Esophagus muscularis mucosa (tissue), 4 donors: Measurements from ENCODE around the gene PRSS38. TPM values are rescaled to one million over a fixed set of nuclear protein-coding genes. Genes with fewer than 3 reads are reported as not detected.
A peak's percentile ranks its signal among the peaks of the same experiment; 100 is the strongest.
"Not testable (repeated sequence)": the region's sequence is repeated elsewhere in the genome, so short reads cannot be mapped to it uniquely, and the experiment has no call there.

Source experiments
- DNase-seq: peaks from one replicate; pipeline ENCODE4 v3.0.0-alpha.2; 2017; ENCODE audit errors: extremely low spot score
- H3K27ac ChIP-seq, 4 donors: fragments of 200-600 bp; sonication (generic); replicated peaks in 1 of 4; 1 replicate in 3 of 4; 2 replicates in 1 of 4; pipeline ENCODE4 v1.5.1; 2016 to 2019; ENCODE audit warnings: mild to moderate bottlenecking in 1 of 4
- H3K27me3 ChIP-seq, 4 donors: fragments of 200-600 bp; sonication (generic); one replicate each; pipeline versions ENCODE4 v1.5.1 to v1.6.0; 2016 to 2019
- H3K36me3 ChIP-seq, 4 donors: fragments of 200-600 bp; sonication (generic); one replicate each; pipeline ENCODE4 v1.5.1; 2016 to 2019
- H3K4me1 ChIP-seq, 4 donors: fragments of 200-600 bp; sonication (generic); one replicate each; pipeline ENCODE4 v1.5.1; 2016 to 2019
- H3K4me3 ChIP-seq, 4 donors: fragments of 200-600 bp; sonication (generic); 1 replicate in 2 of 4; 2 replicates in 2 of 4; pipeline ENCODE4 v1.5.1; 2016 to 2019; ENCODE audit warnings: mild to moderate bottlenecking in 4 of 4, moderate library complexity in 1 of 4
- H3K9me3 ChIP-seq, 4 donors: fragments of 200-600 bp; sonication (generic); 1 replicate in 3 of 4; 2 replicates in 1 of 4; pipeline ENCODE4 v1.5.1; 2016 to 2019
- EP300 ChIP-seq: sonication (generic); formaldehyde crosslinking; IDR thresholded peaks from one replicate; pipeline ENCODE4 v1.6.1; 2017; ENCODE audit warnings: antibody characterized with exemption
- POLR2A ChIP-seq: fragments of 450-650 bp; IDR thresholded peaks from one replicate; pipeline ENCODE4 v1.6.1; 2017; ENCODE audit warnings: antibody characterized with exemption, moderate library complexity, mild to moderate bottlenecking, low read depth
- POLR2AphosphoS5 ChIP-seq, 2 donors: sonication (generic); formaldehyde crosslinking; IDR thresholded peaks; one replicate each; pipeline ENCODE4 v1.6.1; 2017; ENCODE audit warnings: antibody characterized with exemption in 2 of 2
- WGBS: methylation state at CpG from one replicate; pipeline ENCODE4 v1.1.5; 2018; 5-methylcytosine and 5-hydroxymethylcytosine counted together
- intact Hi-C: fragments of 100-400 bp; cut with DNase I; formaldehyde crosslinking; loops from one replicate; pipeline ENCODE4 v1.15.1; 2023
- total RNA-seq, 4 donors: library from RNA; depleted of rRNA; stranded (reverse); fragments of >200 nt; gene quantifications; one replicate each; pipeline versions ENCODE4 v1.1.0 to v1.2.1, GENCODE V29; 2016
- TF ChIP-seq, protein P1 (sequence below), 3 experiments: fragments of 200-600 bp in 2 of 3; fragments of 450-650 bp in 1 of 3; sonication (generic) in 2 of 3; IDR thresholded peaks; one replicate each; pipeline ENCODE4 v1.5.1; 2017 to 2019; ENCODE audit warnings: antibody characterized with exemption in 3 of 3, mild to moderate bottlenecking in 2 of 3, moderate library complexity in 1 of 3

PRSS38 gene
- total RNA-seq, 4 donors from 2014 or later, result not detected

DNA sequence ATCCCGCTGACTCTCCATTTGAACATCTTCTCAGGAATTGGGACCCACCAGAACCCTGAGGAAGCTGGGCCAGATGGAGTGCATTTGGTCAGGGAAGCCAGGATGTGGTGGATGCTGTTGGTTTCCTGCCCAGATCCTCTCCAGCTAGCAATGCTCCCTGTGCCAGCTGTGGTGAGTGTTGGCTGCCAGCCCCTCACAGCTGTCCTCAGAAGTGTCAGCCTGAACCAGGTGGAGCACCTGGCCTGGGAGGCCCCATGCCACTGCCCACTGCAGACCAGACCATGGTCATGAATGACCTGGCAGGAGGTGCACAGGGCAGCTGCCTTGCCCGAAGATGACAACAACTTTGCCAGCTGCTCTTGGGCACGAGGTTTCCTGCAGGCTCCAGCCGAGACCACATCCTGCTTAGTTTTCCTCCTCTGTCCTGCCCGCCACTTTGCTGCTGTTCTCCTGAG, 54.4 kb downstream of the PRSS38 start:
- no peaks in the 10 kb centered on the region for H3K36me3 ChIP-seq
- H3K27ac ChIP-seq, result no peak overlapping the region
- TF ChIP-seq POLR2A (no peak), POLR2AphosphoS5 (IDR thresholded peaks at IDR 0.05) (no peak), EP300 (no peak)
- TF ChIP-seq, protein P1, sequence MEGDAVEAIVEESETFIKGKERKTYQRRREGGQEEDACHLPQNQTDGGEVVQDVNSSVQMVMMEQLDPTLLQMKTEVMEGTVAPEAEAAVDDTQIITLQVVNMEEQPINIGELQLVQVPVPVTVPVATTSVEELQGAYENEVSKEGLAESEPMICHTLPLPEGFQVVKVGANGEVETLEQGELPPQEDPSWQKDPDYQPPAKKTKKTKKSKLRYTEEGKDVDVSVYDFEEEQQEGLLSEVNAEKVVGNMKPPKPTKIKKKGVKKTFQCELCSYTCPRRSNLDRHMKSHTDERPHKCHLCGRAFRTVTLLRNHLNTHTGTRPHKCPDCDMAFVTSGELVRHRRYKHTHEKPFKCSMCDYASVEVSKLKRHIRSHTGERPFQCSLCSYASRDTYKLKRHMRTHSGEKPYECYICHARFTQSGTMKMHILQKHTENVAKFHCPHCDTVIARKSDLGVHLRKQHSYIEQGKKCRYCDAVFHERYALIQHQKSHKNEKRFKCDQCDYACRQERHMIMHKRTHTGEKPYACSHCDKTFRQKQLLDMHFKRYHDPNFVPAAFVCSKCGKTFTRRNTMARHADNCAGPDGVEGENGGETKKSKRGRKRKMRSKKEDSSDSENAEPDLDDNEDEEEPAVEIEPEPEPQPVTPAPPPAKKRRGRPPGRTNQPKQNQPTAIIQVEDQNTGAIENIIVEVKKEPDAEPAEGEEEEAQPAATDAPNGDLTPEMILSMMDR (IDR thresholded peaks at IDR 0.05), result no peak
- no peak for DNase-seq
- H3K27me3 ChIP-seq, result no peaks in the 10 kb centered on the region
- intact Hi-C loops, result no loop called here
- no peaks in the 10 kb centered on the region for H3K4me1 ChIP-seq
- no peak overlapping the region for H3K4me3 ChIP-seq
- WGBS, result 66% methylated on average over 5 of the region's 5 CpGs
- peaks cover 0 to 10% (median 5%) of the 10 kb centered on the region in 4 donors for H3K9me3 ChIP-seq

GRCh38 chr1:227870366-227870765, 54.9 kb downstream of the PRSS38 start:
- no peaks in the 10 kb centered on the region for H3K27me3 ChIP-seq
- WGBS, result 72% methylated on average over 3 of the region's 3 CpGs
- H3K4me3 ChIP-seq, result no peak overlapping the region
- no peaks in the 10 kb centered on the region for H3K36me3 ChIP-seq
- no peaks in the 10 kb centered on the region for H3K4me1 ChIP-seq
- TF ChIP-seq POLR2AphosphoS5 (IDR thresholded peaks at IDR 0.05) (no peak), EP300 (no peak), POLR2A (no peak)
- TF ChIP-seq, protein P1 (IDR thresholded peaks at IDR 0.05), result no peak
- intact Hi-C loops, result no loop called here
- DNase-seq, result no peak
- no peak overlapping the region for H3K27ac ChIP-seq
- H3K9me3 ChIP-seq, result peaks cover 0 to 5% (median 1%) of the 10 kb centered on the region in 4 donors

GRCh38 chr1:227871892-227872291, 56.4 kb downstream of the PRSS38 start:
- DNase-seq, H3K36me3 ChIP-seq, intact Hi-C loops, H3K27ac ChIP-seq, H3K27me3 ChIP-seq, H3K4me1 ChIP-seq, H3K4me3 ChIP-seq, H3K9me3 ChIP-seq: not testable (repeated sequence)
- WGBS, result 71% methylated on average over 2 of the region's 5 CpGs

- H3K4me3 ChIP-seq, H3K9me3 ChIP-seq, intact Hi-C loops, H3K27ac ChIP-seq, DNase-seq, H3K4me1 ChIP-seq, H3K36me3 ChIP-seq, H3K27me3 ChIP-seq: not testable (repeated sequence)
- 84% methylated on average over 3 of the region's 3 CpGs for WGBS
Measured at GRCh38 chr1:227877810-227878209, 62.3 kb downstream of the PRSS38 start.

DNA sequence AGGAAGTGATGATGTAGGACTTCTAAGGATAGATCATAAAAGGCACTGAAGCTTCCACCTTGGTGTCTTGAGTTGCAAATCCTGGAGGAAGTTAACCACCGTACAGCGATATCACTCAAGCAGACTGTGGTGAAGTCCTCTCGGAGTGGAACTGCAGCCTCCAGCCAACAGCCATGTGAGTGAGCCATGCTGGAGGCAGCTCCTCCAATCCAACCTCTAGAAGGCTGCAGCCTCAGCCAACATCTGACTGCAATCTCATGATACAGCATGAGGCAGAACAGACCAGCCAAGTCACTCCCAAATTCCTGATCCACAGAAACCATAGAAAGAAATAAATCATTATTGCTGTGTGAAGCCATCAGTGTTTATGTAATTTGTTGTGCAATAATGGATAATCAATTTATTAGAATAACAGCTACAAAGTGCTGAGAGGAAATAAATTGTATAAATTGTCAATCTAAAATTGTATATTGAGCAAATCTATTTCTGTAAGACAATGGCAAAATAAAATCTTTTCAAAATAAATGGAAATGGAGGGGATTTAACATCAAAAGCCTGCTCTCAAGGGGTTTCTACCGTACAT, 65.0 kb downstream of the PRSS38 start:
- Histone ChIP-seq H3K27me3 (no peaks in the 10 kb centered on the region), H3K36me3 (no peaks in the 10 kb centered on the region), H3K4me1 (peaks cover 4 to 6% (median 5%) of the 10 kb centered on the region in 4 donors), H3K9me3 (no peaks in the 10 kb centered on the region), H3K4me3 (no peak overlapping the region), H3K27ac (no peak overlapping the region)
- intact Hi-C loops, result no loop called here
- peak; percentile 87 for DNase-seq
- WGBS, result 73% methylated on average over 4 of the region's 4 CpGs
- TF ChIP-seq EP300 (no peak), POLR2AphosphoS5 (IDR thresholded peaks at IDR 0.05) (no peak), POLR2A (no peak)
- TF ChIP-seq, protein P1 (IDR thresholded peaks at IDR 0.05), result no peak

DNA sequence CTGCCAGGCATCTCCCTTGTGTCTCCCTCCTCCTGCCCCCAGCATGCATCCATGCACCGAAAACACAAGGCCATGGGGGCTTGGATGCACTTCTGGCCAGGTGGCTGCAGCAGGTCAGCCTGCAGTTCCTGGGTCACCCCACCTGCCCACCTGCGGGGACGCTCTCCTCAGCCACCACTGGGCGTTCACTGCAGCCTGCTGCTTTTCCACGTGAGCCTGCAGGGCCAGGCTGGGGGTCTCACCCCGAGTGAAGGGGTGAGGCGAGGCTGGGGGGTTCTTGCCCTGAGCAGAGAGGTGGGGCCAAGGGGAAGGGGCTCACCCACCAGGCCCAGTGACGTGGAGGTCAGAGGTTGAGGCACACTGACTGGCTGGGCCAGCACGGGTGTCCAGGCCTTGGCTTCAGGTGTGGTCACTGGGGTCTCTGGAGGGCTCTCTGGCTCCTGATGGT, 67.6 kb downstream of the PRSS38 start:
- no peaks in the 10 kb centered on the region for H3K9me3 ChIP-seq
- DNase-seq, result peak; percentile 90

More for the DNA sequence above, 67.6 kb downstream of the PRSS38 start:
- H3K4me1 ChIP-seq, result peaks cover 24 to 33% (median 30%) of the 10 kb centered on the region in 4 donors
- TF ChIP-seq POLR2A (no peak), EP300 (no peak), POLR2AphosphoS5 (IDR thresholded peaks at IDR 0.05) (no peak)
- TF ChIP-seq, protein P1 (IDR thresholded peaks at IDR 0.05), result no peak
- H3K27ac ChIP-seq, result no peak overlapping the region
- peaks cover 0 to 5% (median 0%) of the 10 kb centered on the region in 4 donors for H3K27me3 ChIP-seq
- H3K36me3 ChIP-seq, result no peaks in the 10 kb centered on the region
- intact Hi-C loops, result no loop called here
- 80% methylated on average over 8 of the region's 9 CpGs for WGBS
- H3K4me3 ChIP-seq, result no peak overlapping the region
